ENCODE data around the gene TUBB6. TPM values are rescaled to one million over a fixed set of nuclear protein-coding genes. Genes with fewer than 3 reads are reported as not detected.

TUBB6 gene
- total RNA-seq, 1 donor from 2014 or later, result 110 TPM

DNA sequence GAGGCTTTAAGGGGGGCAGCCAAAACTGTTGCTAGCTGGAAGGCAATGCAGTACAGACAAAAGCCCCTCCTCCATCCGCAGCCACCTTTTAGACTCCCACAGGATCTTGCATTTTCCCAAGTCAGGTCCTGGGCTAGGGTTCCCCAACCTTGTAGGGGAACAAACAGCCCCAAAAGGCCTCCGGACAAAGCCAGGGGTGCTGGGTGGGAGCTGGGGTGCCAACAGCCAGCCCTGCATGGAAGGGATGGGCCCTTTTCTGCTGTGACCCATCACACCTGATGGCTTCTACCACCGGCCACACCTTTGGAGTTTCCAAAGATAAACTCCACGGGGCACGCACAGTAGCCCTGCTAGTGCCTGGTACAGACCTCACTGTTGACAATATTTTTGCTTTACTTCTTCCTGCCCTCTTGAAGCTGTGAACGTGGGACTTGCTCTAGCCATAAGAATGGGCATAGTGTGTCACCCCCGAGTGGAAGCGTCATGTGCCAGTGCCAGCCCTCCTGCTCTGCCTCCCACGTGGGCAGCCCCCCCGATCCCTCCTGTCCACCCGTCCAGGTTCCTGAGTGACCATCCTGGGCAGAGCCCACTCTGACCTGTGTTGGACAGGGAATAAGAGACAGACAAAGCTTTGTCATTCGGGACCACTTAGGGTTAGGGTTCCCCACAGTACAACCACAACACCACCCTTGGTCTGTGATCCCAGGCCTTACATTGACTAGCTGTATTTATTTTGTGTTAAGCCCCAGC lies 18.8 kb downstream of the TUBB6 start:
- ATAC-seq (peak; percentile 15), DNase-seq (no peak)
- H3K4me3 ChIP-seq, result no peak overlapping the region
- no peak for TF ChIP-seq CTCF (IDR thresholded peaks at IDR 0.05)
- H3K36me3 ChIP-seq, result peaks cover 73% of the 10 kb centered on the region
- H3K27ac ChIP-seq, result no peak overlapping the region
- H3K4me1 ChIP-seq, result no peaks in the 10 kb centered on the region
- intact Hi-C loops (cut with DNase I), result no loop called here
- H3K27me3 ChIP-seq, result no peaks in the 10 kb centered on the region
- H3K9me3 ChIP-seq, result no peaks in the 10 kb centered on the region

GRCh38 chr18:12327510-12328178 lies 19.6 kb downstream of the TUBB6 start:
- Histone ChIP-seq H3K27me3 (no peaks in the 10 kb centered on the region), H3K36me3 (peaks cover 71% of the 10 kb centered on the region), H3K27ac (no peak overlapping the region), H3K4me3 (no peak overlapping the region), H3K4me1 (no peaks in the 10 kb centered on the region), H3K9me3 (no peaks in the 10 kb centered on the region)
- intact Hi-C loops (cut with DNase I), result no loop called here
- ATAC-seq (peak; percentile 89), DNase-seq (peak; percentile 90)
- TF ChIP-seq CTCF (IDR thresholded peaks at IDR 0.05), result peak; percentile 83

DNA sequence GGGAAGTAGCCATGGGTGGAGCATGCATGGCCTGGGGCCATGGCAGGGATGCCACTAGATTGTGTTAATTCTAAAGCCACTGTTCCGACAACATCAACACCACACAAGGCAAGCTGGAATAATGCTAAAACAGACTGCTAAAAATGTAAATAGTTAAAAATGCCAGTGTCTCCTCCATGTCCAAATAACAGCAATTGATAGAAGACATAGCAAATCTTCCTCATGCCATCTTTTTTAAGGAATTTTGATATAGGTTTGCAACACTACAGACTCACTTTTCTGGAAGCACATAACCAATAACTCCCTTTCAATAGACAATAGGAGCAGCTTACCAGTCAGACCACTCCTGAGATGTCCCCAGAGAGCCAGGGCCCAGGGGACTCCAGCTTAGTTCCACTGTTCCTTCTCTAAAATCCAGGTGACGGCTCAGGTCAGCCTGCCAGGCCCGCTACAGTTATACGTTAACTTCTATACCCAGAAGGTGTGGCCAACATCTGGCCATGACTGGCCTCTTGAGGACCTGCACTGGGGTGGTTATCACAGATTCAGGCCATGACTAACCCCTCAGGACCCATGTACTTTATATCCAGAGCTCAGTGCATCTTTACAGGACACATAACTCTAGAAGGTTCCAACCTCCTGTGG lies 20.3 kb downstream of the TUBB6 start:
- H3K27ac ChIP-seq, result no peak overlapping the region
- H3K9me3 ChIP-seq, result no peaks in the 10 kb centered on the region
- peaks cover 66% of the 10 kb centered on the region for H3K36me3 ChIP-seq
- TF ChIP-seq CTCF (IDR thresholded peaks at IDR 0.05), result no peak
- no peak for DNase-seq
- ATAC-seq, result no peak
- H3K4me3 ChIP-seq, result no peak overlapping the region
- no peaks in the 10 kb centered on the region for H3K4me1 ChIP-seq
- intact Hi-C loops (cut with DNase I), result no loop called here
- H3K27me3 ChIP-seq, result no peaks in the 10 kb centered on the region

GRCh38 chr18:12329125-12329698 lies 21.2 kb downstream of the TUBB6 start:
- TF ChIP-seq CTCF (IDR thresholded peaks at IDR 0.05), result no peak
- H3K9me3 ChIP-seq, result no peaks in the 10 kb centered on the region
- DNase-seq, result peak; percentile 53
- no peak overlapping the region for H3K27ac ChIP-seq
- H3K4me1 ChIP-seq, result no peaks in the 10 kb centered on the region
- intact Hi-C loops (cut with DNase I), result no loop called here
- ATAC-seq, result no peak
- H3K36me3 ChIP-seq, result peaks cover 65% of the 10 kb centered on the region
- H3K4me3 ChIP-seq, result no peak overlapping the region
- no peaks in the 10 kb centered on the region for H3K27me3 ChIP-seq

DNA sequence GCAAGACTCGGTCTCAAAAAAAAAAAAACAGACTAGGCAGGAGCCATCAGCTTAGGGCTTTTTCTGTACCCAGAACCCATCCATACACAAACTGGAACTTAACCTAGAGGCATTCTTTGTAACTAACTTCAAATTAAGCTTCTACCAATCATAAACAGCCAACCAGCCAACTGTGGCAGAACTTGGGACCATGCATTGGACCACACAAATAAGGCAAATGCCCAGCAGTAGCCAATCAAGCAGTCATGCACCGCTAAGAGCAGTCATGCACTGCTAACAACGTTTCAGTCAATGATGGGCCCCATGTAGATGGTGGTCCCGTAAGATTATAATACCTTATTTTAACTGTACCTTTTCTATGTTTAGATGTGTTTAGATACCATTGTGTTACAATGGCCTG lies 22.7 kb downstream of the TUBB6 start:
- no peak for ATAC-seq
- H3K36me3 ChIP-seq, result peaks cover 67% of the 10 kb centered on the region

More for the DNA sequence above, 22.7 kb downstream of the TUBB6 start:
- intact Hi-C loops (cut with DNase I), result no loop called here
- Histone ChIP-seq H3K4me1 (no peaks in the 10 kb centered on the region), H3K9me3 (no peaks in the 10 kb centered on the region), H3K4me3 (no peak overlapping the region), H3K27me3 (no peaks in the 10 kb centered on the region), H3K27ac (no peak overlapping the region)
- DNase-seq, result no peak
- no peak for TF ChIP-seq CTCF (IDR thresholded peaks at IDR 0.05)
